Fibroblast of lung (primary cell): ENCODE data around the gene AP1S3. TPM values are rescaled to one million over a fixed set of nuclear protein-coding genes. Genes with fewer than 3 reads are reported as not detected.
"Not testable (repeated sequence)": the region's sequence is repeated elsewhere in the genome, so short reads cannot be mapped to it uniquely, and the experiment has no call there.

Experiments
- DNase-seq, 2 donors: peaks; one replicate each; pipeline versions ENCODE4 v3.0.0 to v3.0.0-alpha.2; 2010; ENCODE audit warnings: low read depth in 2 of 2
- H2AFZ ChIP-seq: 2 replicates; pipeline ENCODE4 v1.5.1; 2012; ENCODE audit warnings: low read length, control low read depth, inconsistent platforms
- H3K27ac ChIP-seq: 2 replicates; pipeline ENCODE4 v1.5.1; 2011; ENCODE audit warnings: low read length, control low read depth; ENCODE audit not compliant: insufficient read depth
- H3K27me3 ChIP-seq: 2 replicates; pipeline ENCODE4 v1.5.1; 2011; ENCODE audit warnings: mild to moderate bottlenecking, low read length; ENCODE audit not compliant: control insufficient read depth, insufficient read depth
- H3K36me3 ChIP-seq: 2 replicates; pipeline ENCODE4 v1.5.1; 2011; ENCODE audit warnings: low read length; ENCODE audit not compliant: control insufficient read depth, insufficient read depth
- H3K4me1 ChIP-seq: 2 replicates; pipeline ENCODE4 v1.5.1; 2011; ENCODE audit warnings: low read length; ENCODE audit not compliant: control insufficient read depth, insufficient read depth; ENCODE audit errors: extremely low read depth
- H3K4me2 ChIP-seq: 2 replicates; pipeline ENCODE4 v1.5.1; 2011; ENCODE audit warnings: low read length, control low read depth; ENCODE audit not compliant: insufficient read depth; ENCODE audit errors: extremely low read depth
- H3K4me3 ChIP-seq, 4 experiments: fragments of 200-600 bp in 1 of 4; sonication (generic) in 1 of 4; replicated peaks in 1 of 4; 2 replicates each; pipeline ENCODE4 v1.5.1; 2011 to 2016; ENCODE audit warnings: low read length in 4 of 4, low read depth in 3 of 4, mild to moderate bottlenecking in 3 of 4, control low read depth in 2 of 4, inconsistent platforms in 1 of 4, mixed read lengths in 1 of 4; ENCODE audit not compliant: insufficient read depth in 1 of 4; ENCODE audit errors: control extremely low read depth in 1 of 4
- H3K79me2 ChIP-seq: 2 replicates; pipeline ENCODE4 v1.5.1; 2012; ENCODE audit warnings: mild to moderate bottlenecking, low read length, inconsistent platforms; ENCODE audit not compliant: control insufficient read depth, insufficient read depth
- H3K9ac ChIP-seq: 2 replicates; pipeline ENCODE4 v1.5.1; 2011; ENCODE audit warnings: mild to moderate bottlenecking, low read length, control low read depth; ENCODE audit not compliant: insufficient read depth
- H3K9me3 ChIP-seq: 2 replicates; pipeline ENCODE4 v1.5.1; 2012; ENCODE audit warnings: low read depth, low read length; ENCODE audit not compliant: control insufficient read depth, insufficient read depth
- H4K20me1 ChIP-seq: 2 replicates; pipeline ENCODE4 v1.5.1; 2011; ENCODE audit warnings: low read length; ENCODE audit not compliant: control insufficient read depth, insufficient read depth; ENCODE audit errors: extremely low read depth
- EZH2 ChIP-seq: IDR thresholded peaks from 2 replicates; pipeline ENCODE4 v1.5.1; 2012; ENCODE audit warnings: low read length, control low read depth, mild to moderate bottlenecking; ENCODE audit errors: missing control alignments
- polyA plus RNA-seq, 2 donors: library from polyadenylated mRNA; depleted of rRNA in 1 of 2; stranded (reverse) in 1 of 2; unstranded in 1 of 2; fragments of >200 nt; gene quantifications; 2 replicates each; pipeline ENCODE4 v1.2.1, GENCODE V29; 2011 to 2012; ENCODE audit warnings: missing spikeins in 1 of 2
- total RNA-seq: library from RNA; depleted of rRNA; stranded (reverse); fragments of >200 nt; gene quantifications from 2 replicates; pipeline ENCODE4 v1.2.1, GENCODE V29; 2014
- TF ChIP-seq, protein P1 (sequence below), 2 donors: IDR thresholded peaks in 1 of 2; conservative IDR thresholded peaks in 1 of 2; 1 replicate in 1 of 2; 2 replicates in 1 of 2; pipeline ENCODE4 v1.5.1; 2011 to 2012; ENCODE audit warnings: low read length in 2 of 2, control low read depth in 1 of 2, inconsistent platforms in 1 of 2, low read depth in 1 of 2, mild to moderate bottlenecking in 1 of 2

AP1S3 gene
- total and polyA plus RNA-seq, 2 donors (not counting 1 experiment from before 2014, with no cell fraction given): 2.9 to 3.3 TPM

DNA sequence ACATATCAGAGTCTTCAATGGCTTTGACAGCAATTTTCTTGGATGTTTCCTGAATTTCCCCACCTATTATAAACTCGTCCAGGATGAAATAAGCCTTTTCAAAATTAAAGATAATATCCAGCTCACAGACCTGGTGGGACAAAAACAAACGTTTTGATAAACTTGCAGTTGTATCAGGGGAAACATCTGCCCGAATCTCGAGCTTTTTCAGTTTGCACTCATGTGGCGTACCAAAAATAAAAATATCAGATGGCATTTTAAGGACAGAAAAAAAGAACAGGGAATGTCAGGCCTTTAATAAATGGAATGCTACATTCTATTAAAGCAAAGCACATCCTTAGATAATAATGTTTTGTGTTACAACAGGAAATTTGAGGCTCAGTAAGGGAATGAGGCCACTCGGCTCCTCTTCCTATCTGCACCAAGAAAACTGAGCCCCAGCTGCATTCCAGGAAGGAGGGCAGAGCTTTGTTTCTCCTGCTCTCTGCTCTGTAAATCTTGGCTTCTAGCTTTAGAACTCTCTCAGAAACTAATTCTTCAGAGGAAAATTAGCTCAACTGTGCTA lies 72.1 kb downstream of the AP1S3 start:
- H3K27ac ChIP-seq: no peak overlapping the region
- peaks cover 8% of the 10 kb centered on the region for H3K4me1 ChIP-seq
- H3K4me2 ChIP-seq: no peak overlapping the region
- H2AFZ ChIP-seq: no peak overlapping the region
- no peaks in the 10 kb centered on the region for H3K27me3 ChIP-seq
- no peaks in the 10 kb centered on the region for H3K79me2 ChIP-seq
- H3K9me3 ChIP-seq: no peaks in the 10 kb centered on the region
- no peaks in the 10 kb centered on the region for H4K20me1 ChIP-seq
- TF ChIP-seq, protein P1, sequence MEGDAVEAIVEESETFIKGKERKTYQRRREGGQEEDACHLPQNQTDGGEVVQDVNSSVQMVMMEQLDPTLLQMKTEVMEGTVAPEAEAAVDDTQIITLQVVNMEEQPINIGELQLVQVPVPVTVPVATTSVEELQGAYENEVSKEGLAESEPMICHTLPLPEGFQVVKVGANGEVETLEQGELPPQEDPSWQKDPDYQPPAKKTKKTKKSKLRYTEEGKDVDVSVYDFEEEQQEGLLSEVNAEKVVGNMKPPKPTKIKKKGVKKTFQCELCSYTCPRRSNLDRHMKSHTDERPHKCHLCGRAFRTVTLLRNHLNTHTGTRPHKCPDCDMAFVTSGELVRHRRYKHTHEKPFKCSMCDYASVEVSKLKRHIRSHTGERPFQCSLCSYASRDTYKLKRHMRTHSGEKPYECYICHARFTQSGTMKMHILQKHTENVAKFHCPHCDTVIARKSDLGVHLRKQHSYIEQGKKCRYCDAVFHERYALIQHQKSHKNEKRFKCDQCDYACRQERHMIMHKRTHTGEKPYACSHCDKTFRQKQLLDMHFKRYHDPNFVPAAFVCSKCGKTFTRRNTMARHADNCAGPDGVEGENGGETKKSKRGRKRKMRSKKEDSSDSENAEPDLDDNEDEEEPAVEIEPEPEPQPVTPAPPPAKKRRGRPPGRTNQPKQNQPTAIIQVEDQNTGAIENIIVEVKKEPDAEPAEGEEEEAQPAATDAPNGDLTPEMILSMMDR (conservative IDR thresholded peaks at IDR 0.05 in 1 of 2, IDR thresholded peaks at IDR 0.05 in 1 of 2; ENCODE audit: low read depth in 1 of 2, low read length in 2 of 2): no peak
- no peak for TF ChIP-seq EZH2
- no peak overlapping the region for H3K4me3 ChIP-seq
- no peak overlapping the region for H3K9ac ChIP-seq
- no peaks in the 10 kb centered on the region for H3K36me3 ChIP-seq
- DNase-seq: no peak

DNA sequence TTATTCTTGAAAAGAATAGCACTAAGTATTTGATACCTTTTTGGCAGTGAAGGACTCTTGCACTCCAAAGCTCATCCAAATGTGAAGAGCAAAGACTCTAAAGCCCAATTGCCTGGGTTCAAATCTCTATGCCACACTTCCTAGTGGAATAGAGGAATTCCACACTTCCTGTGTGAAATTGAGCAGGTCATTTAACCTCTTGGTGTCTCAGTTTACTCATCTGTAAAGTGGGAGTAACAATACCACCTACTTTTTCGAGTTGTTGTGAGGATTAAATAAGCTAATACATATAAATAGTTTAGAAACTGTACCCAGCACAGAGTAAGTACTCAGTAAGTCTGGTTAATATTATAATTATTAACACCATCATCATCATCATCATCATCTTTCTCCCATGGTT lies 72.6 kb downstream of the AP1S3 start:
- Histone ChIP-seq H3K9ac (no peak overlapping the region), H3K9me3 (no peaks in the 10 kb centered on the region), H3K4me1 (peaks cover 8% of the 10 kb centered on the region), H3K4me3 (no peak overlapping the region), H3K79me2 (no peaks in the 10 kb centered on the region), H3K27ac (no peak overlapping the region), H3K27me3 (no peaks in the 10 kb centered on the region), H3K36me3 (no peaks in the 10 kb centered on the region), H4K20me1 (no peaks in the 10 kb centered on the region), H3K4me2 (no peak overlapping the region), H2AFZ (no peak overlapping the region)
- DNase-seq: no peak
- no peak for TF ChIP-seq EZH2
- TF ChIP-seq, protein P1 (conservative IDR thresholded peaks at IDR 0.05 in 1 of 2, IDR thresholded peaks at IDR 0.05 in 1 of 2; ENCODE audit: low read depth in 1 of 2, low read length in 2 of 2): no peak

- Histone ChIP-seq H3K27me3 (no peaks in the 10 kb centered on the region), H3K4me2 (no peak overlapping the region), H4K20me1 (no peaks in the 10 kb centered on the region), H2AFZ (no peak overlapping the region), H3K4me1 (peaks cover 8% of the 10 kb centered on the region), H3K27ac (no peak overlapping the region), H3K4me3 (no peak overlapping the region), H3K79me2 (no peaks in the 10 kb centered on the region), H3K9ac (no peak overlapping the region), H3K36me3 (no peaks in the 10 kb centered on the region), H3K9me3 (no peaks in the 10 kb centered on the region)
- TF ChIP-seq, protein P1 (conservative IDR thresholded peaks at IDR 0.05 in 1 of 2, IDR thresholded peaks at IDR 0.05 in 1 of 2; ENCODE audit: low read depth in 1 of 2, low read length in 2 of 2): no peak
- TF ChIP-seq EZH2: no peak
- peak; percentile 24 to 73 for DNase-seq
These were observed 74.5 kb downstream of the AP1S3 start for GRCh38 chr2:223762853-223763252.

DNA sequence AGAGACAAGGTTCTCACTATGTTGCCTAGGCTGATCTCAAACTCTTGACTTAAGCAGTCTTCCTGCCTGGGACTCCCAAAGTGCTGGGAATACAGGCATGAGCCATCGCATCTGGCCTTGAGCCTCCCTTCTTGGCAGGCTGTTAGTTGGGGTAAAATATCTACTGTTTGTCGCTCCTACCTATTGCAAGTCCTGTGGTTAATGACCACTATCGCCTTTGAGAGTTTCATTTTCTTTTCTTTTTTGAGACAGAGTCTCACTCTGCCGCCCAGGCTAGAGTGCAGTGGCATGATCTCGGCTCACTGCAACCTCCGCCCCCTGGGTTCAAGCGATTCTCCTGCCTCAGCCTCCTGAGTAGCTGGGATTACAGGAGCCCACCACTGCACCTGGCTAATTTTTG lies 75.6 kb downstream of the AP1S3 start:
- H3K9me3 ChIP-seq, H3K27me3 ChIP-seq, H3K36me3 ChIP-seq, H3K79me2 ChIP-seq, H3K4me2 ChIP-seq, H2AFZ ChIP-seq, H3K4me3 ChIP-seq, DNase-seq, H3K27ac ChIP-seq, H3K9ac ChIP-seq, H4K20me1 ChIP-seq, H3K4me1 ChIP-seq: not testable (repeated sequence)
